Measurements from ENCODE around the gene CHAT. TPM values are rescaled to one million over a fixed set of nuclear protein-coding genes. Genes with fewer than 3 reads are reported as not detected.

Gene CHAT
- total and polyA plus RNA-seq, 2 of the 13 experiments (the other 11 are each of a cell fraction or from before 2014, with no cell fraction given): not detected

DNA sequence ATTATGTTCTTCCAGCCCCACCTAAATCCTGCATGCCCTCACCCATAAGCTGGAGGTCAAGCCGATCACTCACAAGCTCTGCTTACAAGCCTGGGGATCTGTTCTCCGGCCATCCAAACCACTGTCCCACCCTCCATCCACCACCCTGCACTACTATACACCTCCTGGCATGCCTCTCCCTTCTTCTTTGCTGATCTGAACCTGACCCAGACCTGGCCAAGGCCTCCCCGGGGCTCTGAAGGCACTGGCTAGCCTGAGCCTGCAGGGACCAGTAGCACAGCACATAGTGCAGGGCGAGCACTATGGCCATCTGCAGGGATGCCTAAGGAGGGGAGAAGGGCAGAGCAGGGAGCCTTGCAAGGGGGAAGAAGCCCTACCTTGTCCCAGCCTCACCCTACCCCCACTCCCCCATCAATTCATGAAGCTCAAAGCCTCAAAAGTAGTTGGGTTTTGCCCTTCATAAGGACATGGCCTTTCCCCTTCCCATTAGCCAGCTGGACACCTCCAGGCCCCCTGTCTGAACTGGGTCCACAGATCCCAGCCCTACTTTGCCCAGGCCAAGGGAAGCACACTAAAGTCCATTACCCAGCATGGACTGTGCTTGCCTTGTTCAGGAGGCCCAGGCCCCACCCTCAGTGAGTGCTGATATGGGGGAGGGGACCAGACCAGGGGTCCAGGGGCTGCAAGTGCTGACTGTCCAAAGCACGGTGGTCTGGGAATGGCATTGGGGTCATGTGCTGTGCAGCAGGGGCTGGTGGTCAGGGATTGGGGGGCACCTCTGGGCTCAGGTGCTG, 29.6 kb downstream of the CHAT start:
- no TSS peak for BruUV-seq (replicated peaks)
- no peaks in the 10 kb centered on the region for H3K9me3 ChIP-seq (ENCODE audit: low read length)
- H3K36me3 ChIP-seq (replicated peaks in 1 of 2; ENCODE audit: control insufficient read depth in 1 of 2, insufficient read depth in 2 of 2, low read length in 2 of 2): no peaks in the 10 kb centered on the region
- in situ Hi-C loops (cut with HindIII; ENCODE audit: extremely low pct_ligation_motif_present, low pct_unique_long_range_greater_than_20kb) (no loop called here), intact Hi-C loops (cut with micrococcal nuclease; ENCODE audit: unreplicated experiment) (no loop called here)
- FAIRE-seq (no peak), DNase-seq (ENCODE audit: low spot score) (no peak), ATAC-seq (no peak)
- H3K4me2 ChIP-seq (ENCODE audit: low read depth, low read length): no peak overlapping the region
- peaks cover 0 to 28% of the 10 kb centered on the region in 2 experiments; a peak in 3 of 5 replicates for H3K27me3 ChIP-seq (ENCODE audit: control insufficient read depth in 1 of 2, insufficient read depth in 2 of 2, low read length in 2 of 2)
- peaks cover 3% of the 10 kb centered on the region; the same call in 1 of the 2 replicates for H4K20me1 ChIP-seq (ENCODE audit: insufficient read depth, low read length)
- TF ChIP-seq ISL2 (CRISPR knock-in tag; IDR thresholded peaks at IDR 0.05) (no peak), ZSCAN25 (CRISPR knock-in tag; IDR thresholded peaks at IDR 0.05) (no peak), BRCA1 (CRISPR knock-in tag; IDR thresholded peaks at IDR 0.05) (no peak), POLR2G (IDR thresholded peaks at IDR 0.05; ENCODE audit: low read depth, low read length) (no peak), ARHGAP35 (CRISPR knock-in tag; IDR thresholded peaks at IDR 0.05; ENCODE audit: borderline replicate concordance) (no peak), ZFAT (CRISPR knock-in tag; conservative IDR thresholded peaks at IDR 0.05) (no peak), ZNF839 (CRISPR knock-in tag; IDR thresholded peaks at IDR 0.05; ENCODE audit: borderline replicate concordance) (no peak), CAMTA2 (CRISPR knock-in tag; IDR thresholded peaks at IDR 0.05; ENCODE audit: borderline replicate concordance) (no peak), ARID3A (IDR thresholded peaks at IDR 0.05; ENCODE audit: low read depth, low read length) (no peak), ZNF441 (CRISPR knock-in tag; IDR thresholded peaks at IDR 0.05; ENCODE audit: borderline replicate concordance) (no peak), RARA (CRISPR knock-in tag; IDR thresholded peaks at IDR 0.05) (no peak), SSRP1 (CRISPR knock-in tag; IDR thresholded peaks at IDR 0.05) (no peak), SCMH1 (CRISPR knock-in tag; IDR thresholded peaks at IDR 0.05; ENCODE audit: borderline replicate concordance) (no peak), YEATS2 (CRISPR knock-in tag; IDR thresholded peaks at IDR 0.05; ENCODE audit: borderline replicate concordance) (no peak)
- H3K9ac ChIP-seq (ENCODE audit: insufficient read depth, low read depth, low read length): no peak overlapping the region
- no peak overlapping the region for H2AFZ ChIP-seq (ENCODE audit: low read length)
- H3K79me2 ChIP-seq (ENCODE audit: insufficient read depth, low read length): no peaks in the 10 kb centered on the region
- H3K4me1 ChIP-seq (ENCODE audit: insufficient read depth, low read length): no peaks in the 10 kb centered on the region
- 8% methylated on average over 3 of the region's 5 CpGs for WGBS (ENCODE audit: low lambda C conversion rate)
- H3K4me3 ChIP-seq (replicated peaks in 1 of 3; ENCODE audit: insufficient read depth in 1 of 3, low read depth in 2 of 3, low read length in 3 of 3): no peak overlapping the region
- ChIA-PET CTCF (ENCODE audit: low intra/inter-chr PET ratio, low total read pairs) (no interaction called here), POLR2A (no interaction called here)
- H3K27ac ChIP-seq (ENCODE audit: extremely low read length, insufficient read depth, low read length): no peak overlapping the region

Measured in HepG2 (cell line).